CD4-positive, alpha-beta T cell treated with Interleukin-4 for 4 hours (primary cell): ENCODE data around the gene PHF5A.

Experiments
- DNase-seq: peaks from one replicate; pipeline ENCODE4 v3.0.0-alpha.2; 2020

PHF5A gene, protein sequence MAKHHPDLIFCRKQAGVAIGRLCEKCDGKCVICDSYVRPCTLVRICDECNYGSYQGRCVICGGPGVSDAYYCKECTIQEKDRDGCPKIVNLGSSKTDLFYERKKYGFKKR

DNA sequence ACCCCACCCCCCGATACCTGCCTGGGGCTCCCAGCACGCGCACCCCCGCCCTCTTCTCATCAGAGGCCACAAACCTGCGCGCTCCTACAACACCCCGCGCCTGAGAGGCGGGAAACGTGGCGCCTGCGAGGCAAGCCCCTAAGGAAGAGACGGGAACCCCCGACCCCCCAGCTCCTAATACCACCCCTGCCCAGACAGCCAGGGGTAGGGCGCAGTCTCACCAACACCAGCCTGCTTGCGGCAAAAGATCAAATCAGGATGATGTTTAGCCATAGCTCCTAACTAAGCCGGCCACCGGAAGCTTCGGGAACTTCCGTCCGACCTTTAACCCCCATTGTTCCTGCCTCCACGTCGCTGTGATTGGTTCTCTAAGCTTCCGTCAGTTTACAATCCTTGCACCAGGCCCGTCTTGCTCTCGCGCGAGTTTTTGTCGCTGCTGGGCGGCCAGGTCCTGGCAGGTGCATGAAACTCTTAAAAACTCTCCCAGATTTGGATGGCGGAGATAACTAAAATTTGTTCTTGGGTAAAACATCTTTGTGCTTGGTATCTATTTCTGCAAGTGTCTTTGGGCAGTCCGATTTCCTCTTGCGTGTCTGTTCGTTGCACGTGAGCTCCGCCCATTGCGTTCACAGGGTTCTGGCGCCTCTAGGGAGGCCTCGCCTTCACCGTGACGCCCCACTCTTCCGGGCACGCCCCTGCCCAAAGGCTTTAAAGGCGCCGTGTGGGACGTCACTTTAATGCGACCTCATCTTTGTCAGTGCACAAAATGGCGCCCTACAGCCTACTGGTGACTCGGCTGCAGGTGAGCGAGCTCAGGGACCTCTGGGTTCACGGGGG, at the start of gene PHF5A, which contains the start of gene ACO2:
Gene PHF5A, minus strand, starts transcription at position 312 of the 837 bp plus-strand sequence. Its CDS starts 39 bp downstream, at position 273.
Gene ACO2, plus strand, starts transcription at position 737 of the 837 bp plus-strand sequence. Its CDS starts 30 bp downstream, at position 767.
- DNase-seq, result peak; percentile 98

DNA sequence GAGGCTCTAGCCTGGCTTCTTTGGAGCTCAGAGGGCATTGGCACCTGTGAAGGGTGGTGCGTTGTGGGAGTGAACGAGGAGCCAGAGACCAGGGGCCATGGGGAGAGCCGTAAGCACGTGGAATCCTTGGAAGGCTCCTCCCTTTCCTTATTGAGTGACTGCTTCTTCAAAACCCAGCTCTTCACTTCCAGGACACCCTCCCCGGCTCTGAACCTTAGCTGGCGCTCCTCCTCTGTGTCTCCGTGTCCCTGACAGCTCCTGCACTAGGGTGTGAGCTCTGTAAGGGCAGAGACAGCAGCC, 49.5 kb upstream of the PHF5A start:
- no peak for DNase-seq

DNA sequence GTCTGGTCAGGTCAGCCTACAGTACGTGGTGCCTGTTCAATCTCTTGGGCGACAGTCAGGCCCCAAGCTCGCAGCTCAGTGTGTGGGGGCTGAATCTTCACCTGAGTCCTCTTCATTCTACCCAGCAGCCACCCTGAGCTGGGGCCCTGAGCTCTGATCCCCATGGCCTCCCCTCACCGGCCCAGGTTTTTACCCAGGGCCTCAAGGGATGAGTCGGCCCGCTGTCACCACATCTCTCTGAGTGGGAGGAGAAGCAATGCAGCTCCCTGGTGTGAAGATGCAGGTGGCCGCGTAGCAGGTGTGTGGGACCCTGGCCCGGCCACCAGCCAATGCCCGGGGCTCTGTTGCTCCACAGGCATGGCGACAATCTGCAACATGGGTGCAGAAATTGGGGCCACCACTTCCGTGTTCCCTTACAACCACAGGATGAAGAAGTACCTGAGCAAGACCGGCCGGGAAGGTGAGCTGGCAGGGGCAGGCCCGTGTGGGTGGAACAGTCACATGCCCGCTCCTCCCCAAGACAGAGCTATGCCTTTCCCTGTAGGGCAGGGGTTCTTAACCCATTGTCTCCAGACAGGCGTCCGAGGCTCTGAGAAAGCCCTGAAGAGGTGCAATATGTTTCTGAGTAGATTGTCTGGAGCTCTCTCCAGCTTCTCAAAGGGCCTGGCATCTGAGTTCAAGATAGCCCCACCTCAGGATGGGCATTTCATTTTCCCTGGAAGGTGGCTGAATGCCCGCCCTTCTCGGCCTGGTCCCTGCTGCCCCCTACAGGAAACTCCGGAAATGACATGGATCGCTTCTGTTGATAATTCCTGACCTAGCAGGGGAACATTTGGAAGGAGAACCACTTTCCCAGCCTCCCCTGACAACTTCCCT, 48.9 kb upstream of the PHF5A start:
- peak; percentile 28 for DNase-seq

DNA sequence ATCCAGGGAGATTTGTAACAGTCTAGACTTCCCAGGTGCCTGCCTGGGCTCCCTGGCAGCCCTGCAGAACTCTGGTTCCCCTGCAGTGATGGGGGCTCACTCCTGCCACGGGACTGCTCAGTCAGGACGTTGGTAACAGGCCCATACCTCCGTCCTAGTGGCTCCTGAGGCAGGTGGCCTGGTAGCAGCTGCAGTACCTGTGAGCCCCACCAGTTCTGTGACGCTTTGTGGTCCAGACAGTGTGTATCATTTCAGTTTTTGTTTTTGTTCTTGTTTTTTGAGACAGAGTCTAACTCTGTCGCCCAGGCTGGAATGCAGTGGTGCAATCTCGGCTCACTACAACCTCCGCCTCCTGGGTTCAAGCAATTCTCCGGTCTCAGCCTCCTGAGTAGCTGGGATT, 48.0 kb upstream of the PHF5A start:
- no peak for DNase-seq

DNA sequence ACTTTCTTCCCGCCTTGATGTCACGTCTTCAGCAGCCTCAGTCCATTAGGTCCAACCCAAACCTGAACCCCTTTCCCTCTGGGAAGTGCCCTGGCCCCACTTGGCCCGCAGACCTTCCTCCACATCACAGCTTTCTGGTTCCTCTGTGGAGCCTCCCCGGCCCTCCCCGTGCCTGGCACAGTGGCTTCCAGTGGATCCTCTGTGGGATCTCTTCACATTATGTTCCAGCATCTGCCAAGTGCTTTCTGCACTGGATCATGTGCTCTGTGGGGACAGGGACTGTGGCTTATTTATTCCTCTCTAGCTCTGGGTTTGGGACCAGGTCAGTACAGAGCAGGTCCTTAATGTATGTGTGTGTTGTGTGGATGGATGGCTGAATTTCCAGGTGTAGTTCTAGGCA, 44.9 kb upstream of the PHF5A start:
- DNase-seq, result no peak

DNA sequence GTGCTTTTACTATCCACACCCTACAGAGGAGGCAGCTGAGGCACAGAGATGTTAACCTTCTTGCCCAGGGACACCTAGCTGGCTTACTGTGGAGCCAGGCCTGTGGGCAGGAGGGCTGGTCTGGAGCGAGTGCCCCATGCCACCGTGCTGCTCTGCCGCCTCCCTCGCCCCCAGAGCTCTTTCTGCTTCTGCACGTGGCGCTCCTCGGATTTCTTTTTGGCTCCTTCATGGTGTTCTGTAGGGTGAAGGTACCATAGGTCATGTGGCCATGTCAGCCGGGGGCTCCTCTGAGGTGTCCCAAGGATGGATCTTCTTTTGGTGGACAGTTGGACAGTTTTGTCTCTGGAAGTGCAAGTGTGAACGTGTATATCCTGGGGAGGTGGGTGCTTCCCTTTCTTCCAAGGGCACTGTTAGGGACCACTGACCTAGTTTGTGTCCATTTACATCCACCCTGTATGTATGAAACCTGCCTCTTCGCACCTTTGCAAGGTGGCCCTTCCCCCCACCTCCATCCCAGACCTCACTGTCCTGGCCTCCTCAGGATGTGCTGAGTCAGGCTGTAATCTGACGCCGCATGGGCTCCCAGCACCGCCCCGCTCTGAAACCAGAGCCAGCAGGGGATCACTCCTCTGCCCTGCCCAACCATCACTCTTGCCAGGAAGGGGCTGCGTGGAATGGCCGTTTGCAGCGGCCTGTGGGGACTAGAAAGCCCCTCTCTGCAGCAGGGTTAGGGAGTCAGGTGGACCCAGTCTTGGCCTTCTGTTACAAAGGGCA, 44.1 kb upstream of the PHF5A start:
- DNase-seq, result no peak

DNA sequence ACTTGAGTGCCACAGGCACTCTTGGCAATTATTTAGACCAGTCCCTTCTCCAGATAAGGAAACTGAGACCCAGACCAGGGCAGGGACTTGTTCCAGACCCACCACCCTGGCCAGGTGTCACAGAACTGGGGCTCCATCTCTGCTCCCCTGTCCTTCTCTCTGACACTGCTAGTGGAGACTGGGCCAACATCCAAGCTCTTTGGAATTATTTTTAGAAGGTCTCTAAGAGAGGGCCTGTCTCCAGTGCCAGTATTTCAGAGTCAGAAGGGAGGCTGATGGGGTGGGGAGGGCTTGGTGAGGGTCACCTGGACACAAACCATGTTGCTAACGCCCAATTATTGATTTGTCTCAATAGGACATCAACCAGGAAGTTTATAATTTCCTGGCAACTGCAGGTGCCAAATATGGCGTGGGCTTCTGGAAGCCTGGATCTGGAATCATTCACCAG, 43.1 kb upstream of the PHF5A start:
- no peak for DNase-seq

DNA sequence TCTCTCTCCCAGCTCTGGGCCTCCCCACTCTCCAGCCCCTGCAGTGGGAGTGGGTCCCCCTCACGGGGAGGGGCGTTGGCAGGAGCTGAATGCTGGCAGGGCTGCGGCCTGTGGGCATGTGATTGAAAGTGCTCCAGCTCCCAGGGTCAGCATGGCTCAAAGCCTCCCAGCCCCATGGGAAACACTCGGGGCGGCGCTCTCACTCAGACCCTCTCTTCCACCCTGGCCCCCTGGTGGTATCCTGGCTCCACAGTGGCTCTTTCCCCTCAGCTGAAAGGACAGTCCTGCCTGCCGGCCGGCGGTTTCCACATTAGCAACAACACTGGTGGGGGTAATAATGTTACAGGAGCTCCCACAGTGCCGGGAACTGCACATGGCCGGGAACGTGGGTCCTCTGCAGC, 40.3 kb upstream of the PHF5A start:
- DNase-seq, result no peak

DNA sequence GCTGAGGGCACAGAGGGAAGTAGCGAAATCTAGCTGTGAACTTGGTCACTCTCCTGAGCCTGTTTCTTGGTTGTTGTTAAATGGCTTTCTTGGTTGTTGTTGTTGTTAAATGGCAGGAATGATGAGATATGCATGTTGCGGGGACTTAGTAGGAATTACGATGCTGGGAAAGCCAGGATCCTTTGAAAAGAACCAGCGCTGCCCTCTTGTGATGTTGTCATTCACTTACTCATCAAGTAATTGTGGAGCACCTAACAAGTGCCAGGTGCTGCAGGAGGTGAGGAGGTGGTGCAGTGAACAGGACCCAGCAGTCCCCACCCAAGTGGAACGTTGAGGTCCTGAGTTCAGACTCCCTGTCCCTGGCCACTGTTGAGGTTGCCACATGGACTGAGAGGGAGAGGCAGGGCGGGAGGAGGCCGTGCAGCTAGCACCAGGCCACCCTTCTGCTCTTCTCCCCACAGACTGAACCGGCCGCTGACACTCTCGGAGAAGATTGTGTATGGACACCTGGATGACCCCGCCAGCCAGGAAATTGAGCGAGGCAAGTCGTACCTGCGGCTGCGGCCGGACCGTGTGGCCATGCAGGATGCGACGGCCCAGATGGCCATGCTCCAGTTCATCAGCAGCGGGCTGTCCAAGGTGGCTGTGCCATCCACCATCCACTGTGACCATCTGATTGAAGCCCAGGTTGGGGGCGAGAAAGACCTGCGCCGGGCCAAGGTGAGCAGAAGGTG, 39.0 kb upstream of the PHF5A start:
- DNase-seq, result no peak

DNA sequence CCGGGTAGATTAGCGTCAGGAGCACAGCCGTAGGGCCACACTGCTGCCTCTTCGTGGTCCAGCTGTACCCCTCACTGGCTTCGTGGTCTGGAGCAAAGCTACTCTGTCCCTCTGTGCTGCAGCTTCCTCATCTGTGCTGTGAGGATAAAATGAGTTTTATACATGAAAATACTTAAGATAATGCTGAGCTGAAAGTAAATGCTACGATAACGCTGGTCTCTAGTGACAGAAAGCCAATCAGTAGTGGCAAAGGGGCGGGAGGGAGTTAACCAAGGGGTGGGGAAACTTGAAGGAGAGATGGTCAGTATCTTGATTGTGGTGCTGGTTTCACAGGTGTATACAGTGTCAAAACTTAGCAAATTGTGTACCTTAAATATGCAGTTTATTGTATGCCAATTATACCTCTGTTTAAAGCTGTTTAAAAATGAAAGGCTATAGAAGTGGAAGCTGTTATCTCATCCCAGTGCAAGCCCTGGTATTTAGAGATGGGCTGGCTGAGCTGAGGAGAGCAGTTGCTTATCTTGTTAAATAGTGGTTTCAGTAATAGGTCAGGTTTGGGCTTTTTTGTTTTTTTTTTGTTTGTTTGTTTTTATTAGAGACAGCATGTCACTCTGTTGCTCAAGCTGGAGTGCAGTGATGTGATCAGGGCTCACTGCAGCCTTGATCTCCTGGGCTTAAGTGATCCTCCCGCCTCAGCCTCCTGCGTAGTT, 37.2 kb upstream of the PHF5A start:
- no peak for DNase-seq

DNA sequence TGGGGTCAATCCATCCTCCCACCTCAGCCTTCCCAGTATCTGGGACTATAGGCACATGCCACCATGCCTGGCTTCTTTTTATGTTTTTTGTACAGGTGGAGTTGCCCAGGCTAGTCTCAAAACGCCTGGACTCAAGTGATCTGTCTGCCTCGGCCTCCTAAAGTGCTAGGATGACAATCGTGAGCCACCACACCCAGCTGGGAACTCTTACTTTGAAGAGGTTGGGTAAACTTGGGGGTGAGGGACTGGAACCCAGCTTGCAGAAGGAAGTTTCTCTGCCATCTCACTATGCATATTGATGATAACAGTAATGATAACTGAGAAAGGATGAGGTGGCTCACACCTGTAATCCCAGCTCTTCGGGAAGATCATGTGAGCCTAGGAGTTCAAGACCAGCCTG, 36.3 kb upstream of the PHF5A start:
- DNase-seq, result no peak

DNA sequence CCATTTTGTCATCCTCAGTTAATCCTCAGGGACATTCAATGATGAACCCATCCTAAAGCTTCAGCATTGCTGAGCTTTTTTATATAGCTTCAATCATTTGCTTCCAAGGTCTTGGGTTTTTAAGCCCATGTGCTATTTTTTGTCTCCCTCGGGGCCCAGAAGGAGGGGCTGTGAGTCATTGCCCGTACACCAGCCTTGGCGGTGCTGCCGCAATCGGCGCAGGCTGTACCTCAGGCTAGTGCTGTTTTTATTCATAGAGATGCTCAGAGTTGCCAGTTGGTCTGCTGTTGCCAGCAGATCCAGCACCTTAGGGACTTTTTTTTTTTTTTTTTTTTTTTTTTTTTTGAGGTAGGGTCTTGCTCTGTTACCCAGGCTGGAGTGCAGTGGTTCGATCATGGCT, 35.9 kb upstream of the PHF5A start:
- no peak for DNase-seq

DNA sequence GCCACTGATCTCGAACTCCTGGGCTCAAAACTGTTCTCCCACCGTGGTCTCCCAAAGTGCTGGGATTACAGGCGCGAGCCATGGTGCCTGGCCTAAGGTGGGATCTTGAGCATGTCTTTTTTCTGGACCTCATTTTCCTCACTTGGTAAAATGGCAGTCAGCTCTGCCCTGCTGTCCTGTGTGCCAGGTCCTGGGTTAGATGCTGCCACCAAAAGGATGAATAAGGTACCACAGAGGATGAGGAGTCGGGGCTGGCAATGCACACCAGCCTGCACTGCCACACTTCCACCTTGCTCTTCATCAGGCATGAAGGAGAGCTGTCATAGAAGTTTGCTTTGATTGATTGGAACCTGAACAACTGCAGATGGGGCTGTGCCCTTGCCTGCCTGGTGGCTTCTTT, 32.7 kb upstream of the PHF5A start:
- peak; percentile 8 for DNase-seq

DNA sequence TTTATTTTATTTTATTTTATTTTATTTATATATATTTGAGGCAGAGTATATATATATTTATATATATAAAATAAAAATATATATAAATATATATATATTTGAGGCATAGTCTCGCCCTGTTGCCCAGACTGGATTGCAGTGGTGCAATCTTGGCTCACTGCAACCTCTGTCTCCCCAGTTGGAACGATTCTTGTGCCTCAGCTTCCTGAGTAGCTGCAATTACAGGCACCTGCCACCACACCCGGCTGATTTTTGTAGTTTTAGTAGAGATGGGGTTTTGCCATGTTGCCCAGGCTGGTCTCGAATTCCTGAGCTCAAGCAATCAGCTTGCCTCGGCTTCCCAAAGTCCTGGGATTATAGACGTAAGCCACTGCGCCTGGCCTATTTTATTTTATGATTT, 31.8 kb upstream of the PHF5A start:
- DNase-seq, result no peak

DNA sequence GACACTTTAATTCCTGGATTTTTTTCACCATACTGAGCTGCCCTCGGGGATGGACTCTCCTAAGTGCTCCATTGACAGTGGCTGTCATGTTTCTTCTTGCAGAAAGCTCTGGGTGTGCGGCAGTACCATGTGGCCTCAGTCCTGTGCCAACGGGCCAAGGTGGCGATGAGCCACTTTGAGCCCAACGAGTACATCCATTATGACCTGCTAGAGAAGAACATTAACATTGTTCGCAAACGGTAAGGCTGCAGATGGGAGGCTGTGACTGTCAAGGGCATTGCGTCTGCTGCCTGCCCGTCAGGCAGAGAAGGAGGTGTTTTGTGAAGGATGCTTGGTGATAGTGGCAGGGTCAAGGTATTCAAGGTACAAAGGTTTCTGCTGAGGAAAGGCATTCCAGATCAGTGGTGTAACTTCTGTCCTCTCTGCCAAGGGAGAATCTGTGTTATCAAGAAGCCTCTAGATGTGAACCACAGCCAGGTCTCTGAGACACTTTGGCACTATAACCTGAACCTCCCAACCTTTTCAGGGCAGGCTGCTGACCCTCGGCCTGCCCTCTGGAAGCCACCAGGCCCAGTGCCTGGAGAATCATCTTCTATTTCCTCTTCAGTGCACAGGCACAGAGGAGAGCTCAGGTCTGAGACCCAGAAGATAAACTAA, 31.3 kb upstream of the PHF5A start:
- DNase-seq, result no peak

DNA sequence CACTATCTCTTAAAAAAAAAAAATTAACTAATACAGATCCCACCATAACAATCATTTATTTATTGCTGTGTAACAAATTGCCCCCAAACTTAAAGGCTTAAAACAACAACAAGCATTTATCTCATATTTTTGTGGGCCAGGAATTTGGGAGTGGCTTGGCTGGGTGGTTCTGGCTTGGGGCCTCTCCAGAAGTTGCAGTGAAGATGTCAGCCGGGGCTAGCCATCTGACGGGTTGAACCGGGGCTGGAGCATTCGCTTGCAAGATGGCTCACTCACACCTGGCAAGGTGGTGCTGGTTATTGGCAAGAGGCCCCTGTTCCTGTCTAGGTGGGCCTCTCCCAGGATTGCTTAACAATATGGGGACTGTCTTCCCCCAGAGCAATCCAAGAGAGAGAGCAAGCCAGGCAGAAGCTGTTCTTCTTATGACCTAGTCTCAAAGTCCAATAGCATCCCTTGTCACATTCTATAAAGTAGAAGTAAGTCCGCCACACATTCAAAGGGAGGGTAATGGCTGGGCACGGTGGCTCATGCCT, 29.9 kb upstream of the PHF5A start:
- no peak for DNase-seq

DNA sequence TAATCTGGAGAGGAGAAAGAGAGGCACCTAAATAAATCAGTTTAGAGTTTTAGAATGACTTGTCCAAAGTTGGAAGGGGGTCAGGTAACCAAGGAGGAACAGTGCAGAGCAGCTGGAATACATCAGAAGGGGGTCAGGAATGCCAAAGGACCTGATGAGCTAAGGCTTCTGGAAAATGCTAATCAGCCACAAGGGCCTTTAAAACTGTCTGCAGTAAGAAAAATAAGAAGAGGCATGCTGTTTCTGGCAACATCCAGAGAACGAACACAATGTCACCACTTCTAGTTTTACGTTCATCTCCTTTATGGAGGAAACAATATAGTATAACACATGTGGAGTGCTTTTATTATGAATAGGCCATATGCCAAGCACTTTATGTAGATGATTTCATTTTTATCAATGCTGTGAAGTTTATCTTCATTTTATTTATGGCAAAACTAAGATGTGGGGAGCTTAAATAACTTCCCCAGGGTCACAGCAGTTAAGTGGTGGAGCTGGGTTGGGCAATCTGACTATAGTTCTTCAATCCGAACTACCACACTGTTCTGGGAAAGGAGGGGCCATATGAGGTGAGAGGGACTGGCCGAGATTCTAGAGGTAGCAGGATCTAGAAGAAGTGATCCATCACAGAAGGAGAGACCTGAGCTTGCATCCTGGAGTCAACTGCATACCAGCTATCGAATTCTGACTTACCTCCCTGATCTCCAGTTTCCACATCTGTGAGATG, 23.0 kb upstream of the PHF5A start:
- DNase-seq, result no peak

DNA sequence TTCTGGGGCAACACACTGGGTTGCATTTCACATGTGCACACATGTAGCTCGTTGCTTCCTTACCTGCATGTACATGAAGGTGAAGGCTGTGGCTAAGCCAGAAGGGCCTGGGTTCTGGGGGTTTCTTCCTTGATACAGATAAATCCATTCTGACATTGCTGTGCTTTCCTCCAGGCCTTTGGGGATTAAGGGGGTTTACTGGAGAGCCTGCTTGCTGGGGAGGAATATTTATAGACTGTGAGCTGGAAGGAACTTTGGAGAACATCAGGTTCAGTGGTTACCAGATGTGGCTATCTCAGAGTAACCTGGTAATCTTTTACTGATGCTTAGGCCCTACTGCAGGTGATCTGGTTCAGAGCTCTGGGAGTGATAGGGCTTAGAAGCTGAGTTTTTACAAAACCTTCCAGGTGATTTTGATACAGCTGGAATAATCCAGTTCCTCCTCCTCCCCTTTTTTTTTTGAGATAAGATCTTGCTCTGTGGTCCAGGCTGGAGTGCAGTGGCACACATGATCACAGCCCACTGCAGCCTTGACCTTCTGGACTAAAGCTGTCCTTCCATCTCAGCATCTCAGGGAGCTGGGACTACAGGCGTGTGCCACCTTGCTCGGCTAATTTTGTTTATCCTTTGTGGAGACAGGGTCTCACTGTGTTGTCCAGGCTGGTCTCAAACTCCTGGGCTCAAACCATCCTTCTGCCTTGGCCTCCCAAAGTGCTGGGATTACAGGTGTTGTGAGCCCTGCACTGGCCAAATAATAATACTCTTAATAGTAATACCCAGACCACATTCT, 20.3 kb upstream of the PHF5A start:
- no peak for DNase-seq

DNA sequence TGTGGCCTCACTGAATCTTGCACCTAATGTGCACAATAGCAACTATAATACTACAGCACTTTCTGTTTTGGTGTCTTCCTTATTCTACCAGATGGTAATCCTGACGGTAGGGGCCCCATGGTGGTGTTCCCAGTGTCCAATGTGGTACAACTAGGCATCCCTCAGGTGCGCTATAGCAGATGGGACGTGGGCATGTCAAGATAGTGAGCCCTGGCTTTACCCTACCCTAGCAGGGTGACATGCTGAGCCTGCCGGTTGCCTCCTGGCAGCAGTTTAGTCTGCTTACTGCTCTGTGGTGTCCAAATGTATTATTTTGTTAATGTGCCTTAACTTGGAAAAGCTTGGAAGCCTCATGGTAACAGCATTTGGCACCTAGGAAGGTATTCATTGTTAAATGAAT, 19.6 kb upstream of the PHF5A start:
- no peak for DNase-seq
